GM21737 (cell line): ENCODE data around the gene C17orf78.
A peak's percentile ranks its signal among the peaks of the same experiment; 100 is the strongest.
"Not testable (repeated sequence)": the region's sequence is repeated elsewhere in the genome, so short reads cannot be mapped to it uniquely, and the experiment has no call there.

Source experiments
- ATAC-seq: cut with Tn5 transposase; IDR thresholded peaks from one replicate; pipeline ENCODE4 v1.9.1; 2021; ENCODE audit warnings: mild to moderate bottlenecking, moderate library complexity; ENCODE audit not compliant: unreplicated experiment

C17orf78 gene

GRCh38 chr17:37385474-37385990 lies 9.7 kb downstream of the C17orf78 start:
- ATAC-seq = no peak

- ATAC-seq = no peak
These were observed 10.7 kb downstream of the C17orf78 start for GRCh38 chr17:37386462-37386861.

GRCh38 chr17:37388266-37388665 lies 12.5 kb downstream of the C17orf78 start:
- ATAC-seq = no peak

GRCh38 chr17:37389160-37389559 lies 13.4 kb downstream of the C17orf78 start:
- no peak for ATAC-seq

GRCh38 chr17:37391146-37391545 lies 15.4 kb downstream of the C17orf78 start:
- no peak for ATAC-seq

- ATAC-seq = peak; percentile 61
These were observed 16.3 kb downstream of the C17orf78 start for GRCh38 chr17:37392024-37392590.

- no peak for ATAC-seq
These were observed 17.6 kb downstream of the C17orf78 start for GRCh38 chr17:37393352-37393751.

- ATAC-seq = no peak
These were observed 23.5 kb downstream of the C17orf78 start for GRCh38 chr17:37399265-37399803.

- ATAC-seq = no peak
These were observed 24.7 kb downstream of the C17orf78 start for GRCh38 chr17:37400505-37400904.

- not testable (repeated sequence) for ATAC-seq
These were observed 29.7 kb downstream of the C17orf78 start for GRCh38 chr17:37405522-37405921.

GRCh38 chr17:37405955-37406634 lies 30.3 kb downstream of the C17orf78 start:
- peak; percentile 37 for ATAC-seq

- ATAC-seq = peak; percentile 82
These were observed 31.1 kb downstream of the C17orf78 start, which contains the start of the genes ACACA and TADA2A for GRCh38 chr17:37406635-37407461. ACACA (minus strand) TSS chr17:37406836; CDS start chr17:37406299, 537 bp downstream. TADA2A (plus strand) TSS chr17:37406886; CDS start chr17:37411366, 4,480 bp downstream.

GRCh38 chr17:37408145-37408479 lies 32.3 kb downstream of the C17orf78 start:
- ATAC-seq = not testable (repeated sequence)

GRCh38 chr17:37410357-37410756 lies 34.6 kb downstream of the C17orf78 start:
- ATAC-seq = no peak

GRCh38 chr17:37413875-37414519 lies 38.2 kb downstream of the C17orf78 start:
- ATAC-seq = no peak

- no peak for ATAC-seq
These were observed 42.1 kb downstream of the C17orf78 start for GRCh38 chr17:37417852-37418251.

GRCh38 chr17:37422971-37423625 lies 47.3 kb downstream of the C17orf78 start:
- no peak for ATAC-seq

- ATAC-seq = no peak
These were observed 49.5 kb downstream of the C17orf78 start for GRCh38 chr17:37425268-37425667.

- no peak for ATAC-seq
These were observed 53.3 kb downstream of the C17orf78 start for GRCh38 chr17:37429039-37429438.

- ATAC-seq = no peak
These were observed 53.7 kb downstream of the C17orf78 start for GRCh38 chr17:37429453-37429852.
